ENCODE results near the gene SORBS2. TPM values are rescaled to one million over a fixed set of nuclear protein-coding genes. Genes with fewer than 3 reads are reported as not detected.

Gene SORBS2
- total and polyA plus RNA-seq, 5 donors, result 181 to 776 (median 613) TPM

- 51% methylated on average over 29 of the region's 29 CpGs for WGBS
- intact Hi-C loops (cut with DNase I), result no loop called here
- H3K4me3 ChIP-seq (ENCODE audit: low read length), result peak overlapping the region; percentile 4
These were observed 8.4 kb upstream of the SORBS2 start for GRCh38 chr4:185820146-185821028.

GRCh38 chr4:185819144-185819543 is 7.2 kb upstream of the SORBS2 start:
- DNase-seq (no peak), ATAC-seq (no peak)
- H3K4me3 ChIP-seq (ENCODE audit: low read length), result no peak overlapping the region
- no peaks in the 10 kb centered on the region for H3K4me1 ChIP-seq (ENCODE audit: control insufficient read depth, insufficient read depth, low read length)
- H3K27ac ChIP-seq (ENCODE audit: low read length), result no peak overlapping the region
- intact Hi-C loops (cut with DNase I), result loop anchor here in 1 of 4 donors (10.0 kb wide), 1 partner anchor 174 kb away; no protein-coding TSS in a partner anchor
- 92% methylated on average over 5 of the region's 5 CpGs for WGBS
- H3K27me3 ChIP-seq (ENCODE audit: control insufficient read depth, insufficient read depth), result no peaks in the 10 kb centered on the region
- H3K9me3 ChIP-seq (ENCODE audit: control insufficient read depth, low read length), result no peaks in the 10 kb centered on the region

More at GRCh38 chr4:185820146-185821028, 8.4 kb upstream of the SORBS2 start:
- Histone ChIP-seq H3K4me1 (ENCODE audit: control insufficient read depth, insufficient read depth, low read length) (no peaks in the 10 kb centered on the region), H3K27ac (ENCODE audit: low read length) (no peak overlapping the region), H3K9me3 (ENCODE audit: control insufficient read depth, low read length) (no peaks in the 10 kb centered on the region), H3K27me3 (ENCODE audit: control insufficient read depth, insufficient read depth) (no peaks in the 10 kb centered on the region)
- ATAC-seq, result peak; percentile 35 to 38
- peak in 1 of 3 donors; percentile 59 for DNase-seq

GRCh38 chr4:185817403-185817818 is 5.4 kb upstream of the SORBS2 start:
- H3K4me3 ChIP-seq (ENCODE audit: low read length), result no peak overlapping the region
- no peaks in the 10 kb centered on the region for H3K4me1 ChIP-seq (ENCODE audit: control insufficient read depth, insufficient read depth, low read length)
- DNase-seq (peak in 1 of 3 donors; percentile 64), ATAC-seq (peak; percentile 51 to 61)
- no peaks in the 10 kb centered on the region for H3K9me3 ChIP-seq (ENCODE audit: control insufficient read depth, low read length)
- WGBS, result 65% methylated on average over 8 of the region's 8 CpGs
- no peaks in the 10 kb centered on the region for H3K27me3 ChIP-seq (ENCODE audit: control insufficient read depth, insufficient read depth)
- H3K27ac ChIP-seq (ENCODE audit: low read length), result peak overlapping the region; percentile 23
- intact Hi-C loops (cut with DNase I), result loop anchor here in 1 of 4 donors (10.0 kb wide), 1 partner anchor 173 kb away; no protein-coding TSS in a partner anchor

GRCh38 chr4:185813133-185813532 is 1.1 kb upstream of the SORBS2 start:
- ATAC-seq (no peak), DNase-seq (no peak)
- WGBS, result 96% methylated on average over 8 of the region's 8 CpGs
- Histone ChIP-seq H3K4me1 (ENCODE audit: control insufficient read depth, insufficient read depth, low read length) (no peaks in the 10 kb centered on the region), H3K27ac (ENCODE audit: low read length) (no peak overlapping the region), H3K27me3 (ENCODE audit: control insufficient read depth, insufficient read depth) (no peaks in the 10 kb centered on the region), H3K4me3 (ENCODE audit: low read length) (no peak overlapping the region), H3K9me3 (ENCODE audit: control insufficient read depth, low read length) (no peaks in the 10 kb centered on the region)
- intact Hi-C loops (cut with DNase I), result loop anchor here in 1 of 4 donors (10.0 kb wide), 1 partner anchor 168 kb away; no protein-coding TSS in a partner anchor

- H3K27me3 ChIP-seq (ENCODE audit: control insufficient read depth, insufficient read depth), result no peaks in the 10 kb centered on the region
- H3K4me3 ChIP-seq (ENCODE audit: low read length), result peak overlapping the region; percentile 73
- intact Hi-C loops (cut with DNase I), result loop anchor here in 1 of 4 donors (10.0 kb wide), 1 partner anchor 166 kb away; no protein-coding TSS in a partner anchor
- DNase-seq (no peak), ATAC-seq (peak; percentile 25 to 30)
- no peaks in the 10 kb centered on the region for H3K9me3 ChIP-seq (ENCODE audit: control insufficient read depth, low read length)
- H3K4me1 ChIP-seq (ENCODE audit: control insufficient read depth, insufficient read depth, low read length), result no peaks in the 10 kb centered on the region
- WGBS, result 42% methylated on average over 13 of the region's 13 CpGs
- H3K27ac ChIP-seq (ENCODE audit: low read length), result peak overlapping the region; percentile 95
These were observed 1.1 kb downstream of the SORBS2 start for GRCh38 chr4:185810746-185811508.

- H3K4me3 ChIP-seq (ENCODE audit: low read length), result peak overlapping the region; percentile 73
- ATAC-seq, result no peak
- H3K4me1 ChIP-seq (ENCODE audit: control insufficient read depth, insufficient read depth, low read length), result no peaks in the 10 kb centered on the region
- DNase-seq, result no peak
- WGBS, result 54% methylated on average over 4 of the region's 4 CpGs
- intact Hi-C loops (cut with DNase I), result loop anchor here in 1 of 4 donors (10.0 kb wide), 1 partner anchor 165 kb away; no protein-coding TSS in a partner anchor
- no peaks in the 10 kb centered on the region for H3K27me3 ChIP-seq (ENCODE audit: control insufficient read depth, insufficient read depth)
- H3K27ac ChIP-seq (ENCODE audit: low read length), result peak overlapping the region; percentile 77
- H3K9me3 ChIP-seq (ENCODE audit: control insufficient read depth, low read length), result no peaks in the 10 kb centered on the region
These were observed 2.4 kb downstream of the SORBS2 start for GRCh38 chr4:185809533-185810071.

- Histone ChIP-seq H3K4me3 (ENCODE audit: low read length) (peak overlapping the region; percentile 73), H3K27ac (ENCODE audit: low read length) (peak overlapping the region; percentile 92), H3K27me3 (ENCODE audit: control insufficient read depth, insufficient read depth) (no peaks in the 10 kb centered on the region), H3K4me1 (ENCODE audit: control insufficient read depth, insufficient read depth, low read length) (no peaks in the 10 kb centered on the region), H3K9me3 (ENCODE audit: control insufficient read depth, low read length) (no peaks in the 10 kb centered on the region)
- ATAC-seq, result no peak
- no peak for DNase-seq
- intact Hi-C loops (cut with DNase I), result no loop called here
- 43% methylated on average over 1 of the region's 1 CpG for WGBS
These were observed 2.9 kb downstream of the SORBS2 start for GRCh38 chr4:185809121-185809520.

GRCh38 chr4:185805979-185806378 is 6.0 kb downstream of the SORBS2 start:
- H3K27ac ChIP-seq (ENCODE audit: low read length), result peak overlapping the region; percentile 62
- H3K27me3 ChIP-seq (ENCODE audit: control insufficient read depth, insufficient read depth), result no peaks in the 10 kb centered on the region
- peaks cover 2% of the 10 kb centered on the region for H3K4me1 ChIP-seq (ENCODE audit: control insufficient read depth, insufficient read depth, low read length)
- H3K4me3 ChIP-seq (ENCODE audit: low read length), result peak overlapping the region; percentile 41
- DNase-seq, result no peak
- H3K9me3 ChIP-seq (ENCODE audit: control insufficient read depth, low read length), result no peaks in the 10 kb centered on the region
- intact Hi-C loops (cut with DNase I), result no loop called here
- 67% methylated on average over 4 of the region's 4 CpGs for WGBS
- peak; percentile 38 to 39 for ATAC-seq

- Histone ChIP-seq H3K9me3 (ENCODE audit: control insufficient read depth, low read length) (no peaks in the 10 kb centered on the region), H3K27me3 (ENCODE audit: control insufficient read depth, insufficient read depth) (no peaks in the 10 kb centered on the region), H3K4me1 (ENCODE audit: control insufficient read depth, insufficient read depth, low read length) (peaks cover 4% of the 10 kb centered on the region), H3K4me3 (ENCODE audit: low read length) (peak overlapping the region; percentile 41), H3K27ac (ENCODE audit: low read length) (peak overlapping the region; percentile 86)
- WGBS, result 71% methylated on average over 9 of the region's 9 CpGs
- intact Hi-C loops (cut with DNase I), result no loop called here
- DNase-seq (no peak), ATAC-seq (no peak)
These were observed 6.7 kb downstream of the SORBS2 start for GRCh38 chr4:185805262-185805802.

GRCh38 chr4:185803022-185803421 is 9.0 kb downstream of the SORBS2 start:
- H3K4me3 ChIP-seq (ENCODE audit: low read length), result peak overlapping the region; percentile 9
- no peaks in the 10 kb centered on the region for H3K27me3 ChIP-seq (ENCODE audit: control insufficient read depth, insufficient read depth)
- WGBS, result 52% methylated on average over 4 of the region's 4 CpGs
- peaks cover 5% of the 10 kb centered on the region for H3K4me1 ChIP-seq (ENCODE audit: control insufficient read depth, insufficient read depth, low read length)
- intact Hi-C loops (cut with DNase I), result no loop called here
- DNase-seq (no peak), ATAC-seq (no peak)
- H3K9me3 ChIP-seq (ENCODE audit: control insufficient read depth, low read length), result no peaks in the 10 kb centered on the region
- peak overlapping the region; percentile 73 for H3K27ac ChIP-seq (ENCODE audit: low read length)
